Measurements from ENCODE around the gene ATP1A3.

DNA sequence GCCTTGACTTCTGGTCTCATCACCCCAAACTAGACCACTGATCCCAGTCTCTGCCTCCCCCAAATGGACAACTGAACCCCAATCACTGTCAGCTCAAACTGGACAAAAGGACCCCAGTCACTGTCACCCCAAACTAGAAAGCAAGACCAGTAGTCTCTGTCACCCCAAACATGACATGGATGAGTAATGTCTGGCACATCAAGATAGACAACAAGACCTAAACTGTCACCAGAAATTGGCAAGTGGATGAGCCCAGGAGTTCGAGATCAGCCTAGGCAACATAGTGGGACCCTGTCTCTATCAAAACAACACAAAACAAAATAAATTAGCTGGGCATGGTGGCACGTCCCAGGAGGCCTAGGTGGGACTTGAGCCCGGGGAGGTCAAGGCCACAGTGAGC is 46.9 kb downstream of the ATP1A3 start:
- TF ChIP-seq POLR2A (IDR thresholded peaks at IDR 0.05): no peak
- TF ChIP-seq, protein P1, sequence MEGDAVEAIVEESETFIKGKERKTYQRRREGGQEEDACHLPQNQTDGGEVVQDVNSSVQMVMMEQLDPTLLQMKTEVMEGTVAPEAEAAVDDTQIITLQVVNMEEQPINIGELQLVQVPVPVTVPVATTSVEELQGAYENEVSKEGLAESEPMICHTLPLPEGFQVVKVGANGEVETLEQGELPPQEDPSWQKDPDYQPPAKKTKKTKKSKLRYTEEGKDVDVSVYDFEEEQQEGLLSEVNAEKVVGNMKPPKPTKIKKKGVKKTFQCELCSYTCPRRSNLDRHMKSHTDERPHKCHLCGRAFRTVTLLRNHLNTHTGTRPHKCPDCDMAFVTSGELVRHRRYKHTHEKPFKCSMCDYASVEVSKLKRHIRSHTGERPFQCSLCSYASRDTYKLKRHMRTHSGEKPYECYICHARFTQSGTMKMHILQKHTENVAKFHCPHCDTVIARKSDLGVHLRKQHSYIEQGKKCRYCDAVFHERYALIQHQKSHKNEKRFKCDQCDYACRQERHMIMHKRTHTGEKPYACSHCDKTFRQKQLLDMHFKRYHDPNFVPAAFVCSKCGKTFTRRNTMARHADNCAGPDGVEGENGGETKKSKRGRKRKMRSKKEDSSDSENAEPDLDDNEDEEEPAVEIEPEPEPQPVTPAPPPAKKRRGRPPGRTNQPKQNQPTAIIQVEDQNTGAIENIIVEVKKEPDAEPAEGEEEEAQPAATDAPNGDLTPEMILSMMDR (IDR thresholded peaks at IDR 0.05): no peak
